Stimulated activated naive B cell treated with anti-CD40 and anti-IgM and Interleukin-4, amounts not matched to agents 10 μg/mL and 1 μg/mL and 100 μg/mL, for 72 hours (primary cell): Measurements from ENCODE around the gene NPY1R.

Source experiments
- ATAC-seq, 2 donors: fragments of 150-1000 bp; cut with Tn5 transposase; replicated peaks; 2 replicates each; pipeline ENCODE4 v1.10.0; 2021; ENCODE audit warnings: moderate library complexity in 1 of 2
- DNase-seq: peaks from one replicate; pipeline ENCODE4 v3.0.0; 2021
- H3K27ac Mint-ChIP-seq: one replicate; pipeline ENCODE4 v1.8.0; 2022; ENCODE audit warnings: mild to moderate bottlenecking, mixed read lengths
- H3K27me3 Mint-ChIP-seq, 2 donors: one replicate each; pipeline ENCODE4 v1.8.0; 2022; ENCODE audit warnings: mixed read lengths in 2 of 2
- H3K36me3 Mint-ChIP-seq, 2 donors: one replicate each; pipeline ENCODE4 v1.8.0; 2022; ENCODE audit warnings: mixed read lengths in 2 of 2, mild to moderate bottlenecking in 1 of 2
- H3K4me1 Mint-ChIP-seq, 2 donors: one replicate each; pipeline ENCODE4 v1.8.0; 2022; ENCODE audit warnings: mixed read lengths in 2 of 2, mild to moderate bottlenecking in 1 of 2
- H3K4me3 Mint-ChIP-seq, 2 donors: one replicate each; pipeline ENCODE4 v1.8.0; 2022; ENCODE audit warnings: mild to moderate bottlenecking in 2 of 2, mixed read lengths in 2 of 2, moderate library complexity in 1 of 2
- H3K9me3 Mint-ChIP-seq, 2 donors: one replicate each; pipeline ENCODE4 v1.8.0; 2022; ENCODE audit warnings: mixed read lengths in 2 of 2, mild to moderate bottlenecking in 1 of 2

Gene NPY1R

GRCh38 chr4:163317110-163317509, 15.3 kb downstream of the NPY1R start:
- H3K4me1 Mint-ChIP-seq = no peaks in the 10 kb centered on the region
- ATAC-seq (no peak), DNase-seq (no peak)
- peaks cover 22 to 26% of the 10 kb centered on the region in 2 donors for H3K9me3 Mint-ChIP-seq
- H3K27ac Mint-ChIP-seq = no peak overlapping the region
- no peaks in the 10 kb centered on the region for H3K36me3 Mint-ChIP-seq
- peaks cover 4 to 20% of the 10 kb centered on the region in 2 donors for H3K27me3 Mint-ChIP-seq
- H3K4me3 Mint-ChIP-seq = no peak overlapping the region

- ATAC-seq (no peak), DNase-seq (no peak)
- Mint-ChIP-seq H3K4me3 (no peak overlapping the region), H3K27me3 (peaks cover 8 to 20% of the 10 kb centered on the region in 2 donors), H3K9me3 (peaks cover 3 to 4% of the 10 kb centered on the region in 2 donors), H3K27ac (no peak overlapping the region), H3K4me1 (no peaks in the 10 kb centered on the region), H3K36me3 (no peaks in the 10 kb centered on the region)
These were observed 22.9 kb downstream of the NPY1R start for GRCh38 chr4:163309466-163309865.

- ATAC-seq (no peak), DNase-seq (no peak)
- Mint-ChIP-seq H3K9me3 (peaks cover 0 to 1% of the 10 kb centered on the region in 2 donors), H3K4me3 (no peak overlapping the region), H3K4me1 (no peaks in the 10 kb centered on the region), H3K27me3 (peaks cover 4 to 5% of the 10 kb centered on the region in 2 donors), H3K27ac (no peak overlapping the region), H3K36me3 (no peaks in the 10 kb centered on the region)
These were observed 29.3 kb downstream of the NPY1R start for GRCh38 chr4:163303069-163303468.

GRCh38 chr4:163300445-163300844, 32.0 kb downstream of the NPY1R start:
- no peaks in the 10 kb centered on the region for H3K4me1 Mint-ChIP-seq
- no peaks in the 10 kb centered on the region for H3K36me3 Mint-ChIP-seq
- ATAC-seq (no peak), DNase-seq (no peak)
- no peaks in the 10 kb centered on the region for H3K9me3 Mint-ChIP-seq
- no peaks in the 10 kb centered on the region for H3K27me3 Mint-ChIP-seq
- H3K27ac Mint-ChIP-seq = no peak overlapping the region
- no peak overlapping the region for H3K4me3 Mint-ChIP-seq

- H3K4me1 Mint-ChIP-seq = no peaks in the 10 kb centered on the region
- no peak overlapping the region for H3K27ac Mint-ChIP-seq
- H3K4me3 Mint-ChIP-seq = no peak overlapping the region
- no peaks in the 10 kb centered on the region for H3K36me3 Mint-ChIP-seq
- DNase-seq (no peak), ATAC-seq (no peak)
- H3K27me3 Mint-ChIP-seq = peaks cover 0 to 5% of the 10 kb centered on the region in 2 donors
- H3K9me3 Mint-ChIP-seq = no peaks in the 10 kb centered on the region
These were observed 37.3 kb downstream of the NPY1R start for GRCh38 chr4:163295138-163295537.

- no peak overlapping the region for H3K4me3 Mint-ChIP-seq
- H3K36me3 Mint-ChIP-seq = no peaks in the 10 kb centered on the region
- no peaks in the 10 kb centered on the region for H3K4me1 Mint-ChIP-seq
- H3K9me3 Mint-ChIP-seq = peaks cover 9 to 19% of the 10 kb centered on the region in 2 donors
- no peak overlapping the region for H3K27ac Mint-ChIP-seq
- H3K27me3 Mint-ChIP-seq = peaks cover 0 to 4% of the 10 kb centered on the region in 2 donors
- ATAC-seq (no peak), DNase-seq (no peak)
These were observed 48.1 kb downstream of the NPY1R start for GRCh38 chr4:163284304-163284703.

GRCh38 chr4:163280703-163281519, 51.5 kb downstream of the NPY1R start:
- Mint-ChIP-seq H3K27me3 (peaks cover 0 to 4% of the 10 kb centered on the region in 2 donors), H3K27ac (no peak overlapping the region), H3K36me3 (no peaks in the 10 kb centered on the region), H3K4me1 (no peaks in the 10 kb centered on the region), H3K9me3 (peaks cover 9 to 19% of the 10 kb centered on the region in 2 donors), H3K4me3 (no peak overlapping the region)
- DNase-seq = no peak
- no peak for ATAC-seq

- no peak overlapping the region for H3K27ac Mint-ChIP-seq
- peaks cover 0 to 4% of the 10 kb centered on the region in 2 donors for H3K27me3 Mint-ChIP-seq
- ATAC-seq = no peak
- H3K4me3 Mint-ChIP-seq = no peak overlapping the region
- no peak for DNase-seq
- H3K36me3 Mint-ChIP-seq = no peaks in the 10 kb centered on the region
- peaks cover 7 to 13% of the 10 kb centered on the region in 2 donors for H3K9me3 Mint-ChIP-seq
- H3K4me1 Mint-ChIP-seq = no peaks in the 10 kb centered on the region
These were observed 52.7 kb downstream of the NPY1R start for GRCh38 chr4:163279713-163280112.

GRCh38 chr4:163274861-163275260, 57.5 kb downstream of the NPY1R start:
- Mint-ChIP-seq H3K4me3 (no peak overlapping the region), H3K9me3 (no peaks in the 10 kb centered on the region), H3K27me3 (peaks cover 4% of the 10 kb centered on the region in 2 donors), H3K27ac (no peak overlapping the region), H3K36me3 (no peaks in the 10 kb centered on the region), H3K4me1 (no peaks in the 10 kb centered on the region)
- DNase-seq (no peak), ATAC-seq (no peak)
